Kidney epithelial cell (primary cell): ENCODE measurements around the gene DSCAM. TPM values are rescaled to one million over a fixed set of nuclear protein-coding genes. Genes with fewer than 3 reads are reported as not detected.
"Not testable (repeated sequence)": the region's sequence is repeated elsewhere in the genome, so short reads cannot be mapped to it uniquely, and the experiment has no call there.

Experiments
- DNase-seq: peaks from one replicate; pipeline ENCODE4 v3.0.0-alpha.2; 2010; ENCODE audit warnings: low read depth
- H3K27me3 ChIP-seq: 2 replicates; pipeline ENCODE4 v1.6.0; 2011; ENCODE audit warnings: low read length; ENCODE audit not compliant: control insufficient read depth, insufficient read depth
- H3K36me3 ChIP-seq: 2 replicates; pipeline ENCODE4 v1.5.1; 2011; ENCODE audit warnings: low read length; ENCODE audit not compliant: control insufficient read depth, insufficient read depth
- H3K4me3 ChIP-seq: 2 replicates; pipeline ENCODE4 v1.5.1; 2011; ENCODE audit warnings: low read depth, mild to moderate bottlenecking, control low read depth, low read length
- total RNA-seq: library from RNA; depleted of rRNA; stranded (reverse); fragments of >200 nt; gene quantifications from 2 replicates; pipeline ENCODE4 v1.2.3, GENCODE V29; 2015
- TF ChIP-seq, protein P1 (sequence below): IDR thresholded peaks from 2 replicates; pipeline ENCODE4 v1.5.1; 2011; ENCODE audit warnings: mild to moderate bottlenecking, moderate library complexity, low read length, control low read depth, inconsistent platforms; ENCODE audit not compliant: insufficient read depth, poor library complexity, severe bottlenecking

The DSCAM gene
- total RNA-seq, 1 donor from 2014 or later: 0.21 TPM

DNA sequence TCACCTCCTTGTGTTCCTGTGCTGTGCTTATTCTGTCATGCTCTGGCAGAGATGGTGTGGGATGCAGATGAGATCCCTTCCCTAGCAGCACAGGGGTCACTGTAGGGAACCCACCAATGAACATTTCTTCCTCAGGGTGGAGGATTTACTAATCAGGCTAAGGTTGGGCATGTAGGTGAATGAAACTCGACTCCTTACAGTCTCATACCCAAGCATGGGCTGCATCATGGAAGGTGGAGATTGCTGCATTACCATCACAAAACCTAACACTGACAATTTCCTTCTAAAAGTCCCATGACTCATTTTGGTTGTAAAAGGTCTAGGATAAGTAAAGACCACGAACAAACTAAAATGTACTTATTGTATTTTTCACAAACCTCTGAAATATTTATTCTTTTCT lies 399.9 kb downstream of the DSCAM start:
- DNase-seq: no peak
- Histone ChIP-seq H3K36me3 (no peaks in the 10 kb centered on the region), H3K27me3 (no peaks in the 10 kb centered on the region), H3K4me3 (no peak overlapping the region)
- TF ChIP-seq, protein P1, sequence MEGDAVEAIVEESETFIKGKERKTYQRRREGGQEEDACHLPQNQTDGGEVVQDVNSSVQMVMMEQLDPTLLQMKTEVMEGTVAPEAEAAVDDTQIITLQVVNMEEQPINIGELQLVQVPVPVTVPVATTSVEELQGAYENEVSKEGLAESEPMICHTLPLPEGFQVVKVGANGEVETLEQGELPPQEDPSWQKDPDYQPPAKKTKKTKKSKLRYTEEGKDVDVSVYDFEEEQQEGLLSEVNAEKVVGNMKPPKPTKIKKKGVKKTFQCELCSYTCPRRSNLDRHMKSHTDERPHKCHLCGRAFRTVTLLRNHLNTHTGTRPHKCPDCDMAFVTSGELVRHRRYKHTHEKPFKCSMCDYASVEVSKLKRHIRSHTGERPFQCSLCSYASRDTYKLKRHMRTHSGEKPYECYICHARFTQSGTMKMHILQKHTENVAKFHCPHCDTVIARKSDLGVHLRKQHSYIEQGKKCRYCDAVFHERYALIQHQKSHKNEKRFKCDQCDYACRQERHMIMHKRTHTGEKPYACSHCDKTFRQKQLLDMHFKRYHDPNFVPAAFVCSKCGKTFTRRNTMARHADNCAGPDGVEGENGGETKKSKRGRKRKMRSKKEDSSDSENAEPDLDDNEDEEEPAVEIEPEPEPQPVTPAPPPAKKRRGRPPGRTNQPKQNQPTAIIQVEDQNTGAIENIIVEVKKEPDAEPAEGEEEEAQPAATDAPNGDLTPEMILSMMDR: no peak

DNA sequence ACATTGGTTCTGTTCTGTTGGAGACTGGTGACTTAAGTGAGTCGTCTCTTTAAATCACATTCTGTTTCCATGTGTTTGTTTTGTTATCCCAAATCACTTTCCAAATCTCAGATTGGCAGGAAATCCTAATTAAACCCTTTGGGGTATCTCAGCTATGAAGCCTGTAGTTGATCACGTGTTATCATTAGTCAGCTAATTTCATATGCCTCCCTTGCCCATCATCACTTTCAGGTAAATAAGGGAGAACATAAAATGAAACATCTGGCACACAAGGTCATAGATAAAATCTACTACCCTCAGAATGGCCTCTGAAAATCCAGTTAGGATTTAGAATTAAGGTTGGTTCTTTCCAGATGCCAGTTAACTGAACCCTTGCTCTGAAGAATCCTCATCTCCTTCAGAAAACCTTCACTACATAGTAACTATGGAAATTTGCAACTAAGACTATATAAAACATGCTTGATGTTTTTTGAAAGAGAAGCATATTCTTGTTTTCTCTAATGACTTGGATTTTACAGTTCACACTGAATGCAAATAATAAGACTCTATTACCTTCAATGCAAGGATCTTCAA lies 401.5 kb downstream of the DSCAM start:
- TF ChIP-seq, protein P1: no peak
- Histone ChIP-seq H3K36me3 (no peaks in the 10 kb centered on the region), H3K27me3 (no peaks in the 10 kb centered on the region), H3K4me3 (no peak overlapping the region)
- no peak for DNase-seq

DNA sequence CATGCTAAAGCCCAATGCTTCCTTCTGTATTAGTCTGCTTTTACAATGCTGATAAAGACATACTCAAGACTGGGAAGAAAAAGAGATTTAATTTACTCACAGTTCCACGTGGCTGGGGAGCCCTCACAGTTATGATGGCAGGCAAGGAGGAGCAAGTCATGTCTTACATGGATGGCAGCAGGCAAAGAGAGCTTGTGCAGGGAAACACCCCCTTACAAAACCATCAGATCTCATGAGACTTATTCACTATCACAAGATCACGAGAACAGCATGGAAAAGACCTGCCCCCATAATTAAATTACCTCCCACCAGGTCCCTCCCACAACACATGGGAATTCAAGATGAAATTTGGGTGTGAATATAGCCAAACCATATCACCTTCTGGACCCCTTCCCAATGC lies 407.4 kb downstream of the DSCAM start:
- not testable (repeated sequence) for H3K4me3 ChIP-seq, H3K27me3 ChIP-seq, DNase-seq, H3K36me3 ChIP-seq

DNA sequence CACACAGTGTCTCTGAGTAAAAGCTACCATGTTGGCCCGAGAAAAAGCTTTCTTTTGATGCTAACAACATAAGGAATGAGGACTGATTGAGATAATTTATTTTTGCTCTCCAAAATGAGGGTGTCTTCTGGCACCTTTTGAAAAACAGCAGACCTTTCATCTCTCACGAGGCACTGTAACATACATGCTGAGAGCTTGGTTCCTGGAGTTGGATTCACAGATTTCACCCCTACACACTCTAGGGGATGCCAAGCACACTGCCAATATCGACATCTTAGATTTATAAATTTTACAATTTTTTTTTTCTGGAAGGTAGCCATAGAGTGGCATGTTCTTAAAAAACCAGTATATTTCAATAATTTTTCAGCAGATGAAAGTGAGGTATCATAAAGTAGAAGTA lies 408.3 kb downstream of the DSCAM start:
- TF ChIP-seq, protein P1: no peak
- H3K36me3 ChIP-seq: no peaks in the 10 kb centered on the region
- no peaks in the 10 kb centered on the region for H3K27me3 ChIP-seq

DNA sequence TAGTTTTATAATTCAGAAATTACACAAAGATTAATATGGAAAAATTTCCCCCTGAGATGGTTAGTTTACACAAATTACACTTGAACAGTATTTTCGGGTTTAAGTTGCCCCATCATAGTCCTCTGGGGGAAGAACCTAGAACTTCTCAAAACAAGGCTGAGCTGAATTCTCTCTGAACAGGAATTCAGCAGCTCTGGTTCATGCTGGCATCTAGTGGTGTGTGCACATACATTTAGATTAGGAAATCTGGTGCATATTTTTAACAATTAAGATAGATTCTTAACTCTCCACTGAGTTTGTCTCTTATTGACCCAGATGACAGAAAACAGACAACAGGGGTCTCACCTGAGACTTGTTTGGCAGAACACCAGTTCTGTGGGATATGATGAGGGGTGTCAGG lies 410.7 kb downstream of the DSCAM start:
- TF ChIP-seq, protein P1: no peak
- DNase-seq: no peak

More for the DNA sequence above, 408.3 kb downstream of the DSCAM start:
- no peak for DNase-seq
- H3K4me3 ChIP-seq: no peak overlapping the region

DNA sequence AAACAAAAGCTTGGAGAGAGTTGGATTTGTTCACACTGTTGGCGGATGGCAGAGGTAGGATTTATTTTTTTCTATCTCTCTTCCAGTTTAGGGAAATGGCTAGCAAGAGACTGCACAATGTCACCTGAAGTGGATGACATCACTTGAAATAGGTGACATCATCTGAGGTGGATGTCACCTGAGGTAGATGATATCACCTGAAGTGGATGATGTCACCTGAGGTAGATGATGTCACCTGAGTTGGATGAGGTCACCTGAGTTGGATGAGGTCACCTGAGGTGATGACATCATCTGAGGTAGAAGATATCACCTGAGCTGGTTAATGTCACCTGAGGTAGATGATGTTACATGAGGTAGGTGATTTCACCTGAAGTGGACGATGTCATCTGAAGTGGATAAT lies 413.4 kb downstream of the DSCAM start:
- no peak overlapping the region for H3K4me3 ChIP-seq
- TF ChIP-seq, protein P1: no peak
- DNase-seq: no peak
- H3K36me3 ChIP-seq: no peaks in the 10 kb centered on the region
- H3K27me3 ChIP-seq: no peaks in the 10 kb centered on the region

More for the DNA sequence above, 410.7 kb downstream of the DSCAM start:
- H3K4me3 ChIP-seq: no peak overlapping the region
- H3K36me3 ChIP-seq: no peaks in the 10 kb centered on the region
- no peaks in the 10 kb centered on the region for H3K27me3 ChIP-seq
